ENCODE measurements around the gene MINPP1.
"Not testable (repeated sequence)": the region's sequence is repeated elsewhere in the genome, so short reads cannot be mapped to it uniquely, and the experiment has no call there.

The MINPP1 gene

GRCh38 chr10:87504640-87505365, at the start of gene MINPP1:
Gene MINPP1, plus strand, starts transcription at chr10:87504893. Its CDS starts 23 bp downstream, at chr10:87504916.
- peak; percentile 91 for DNase-seq (ENCODE audit: low spot score)

- not testable (repeated sequence) for DNase-seq (ENCODE audit: low spot score)
These were observed 48.0 kb upstream of the MINPP1 start for GRCh38 chr10:87456586-87457220.

GRCh38 chr10:87461751-87462150, 42.9 kb upstream of the MINPP1 start:
- not testable (repeated sequence) for DNase-seq (ENCODE audit: low spot score)

- not testable (repeated sequence) for DNase-seq (ENCODE audit: low spot score)
These were observed 37.8 kb upstream of the MINPP1 start for GRCh38 chr10:87466849-87467248.

GRCh38 chr10:87488733-87489132, 16.0 kb upstream of the MINPP1 start:
- not testable (repeated sequence) for DNase-seq (ENCODE audit: low spot score)

- not testable (repeated sequence) for DNase-seq (ENCODE audit: low spot score)
These were observed 14.4 kb upstream of the MINPP1 start for GRCh38 chr10:87490285-87490684.

- DNase-seq (ENCODE audit: low spot score), result not testable (repeated sequence)
These were observed 12.2 kb upstream of the MINPP1 start for GRCh38 chr10:87492450-87492849.

- not testable (repeated sequence) for DNase-seq (ENCODE audit: low spot score)
These were observed 9.2 kb upstream of the MINPP1 start for GRCh38 chr10:87495446-87495845.

GRCh38 chr10:87497386-87497785, 7.3 kb upstream of the MINPP1 start:
- not testable (repeated sequence) for DNase-seq (ENCODE audit: low spot score)

- DNase-seq (ENCODE audit: low spot score), result not testable (repeated sequence)
These were observed 6.4 kb upstream of the MINPP1 start for GRCh38 chr10:87498106-87498789.

GRCh38 chr10:87500646-87501048, 4.0 kb upstream of the MINPP1 start:
- no peak for DNase-seq (ENCODE audit: low spot score)

- no peak for DNase-seq (ENCODE audit: low spot score)
These were observed 1.3 kb upstream of the MINPP1 start for GRCh38 chr10:87503401-87503800.

GRCh38 chr10:87503886-87504285, 807 bp upstream of the MINPP1 start:
- no peak for DNase-seq (ENCODE audit: low spot score)

GRCh38 chr10:87504307-87504639, 420 bp upstream of the MINPP1 start:
- no peak for DNase-seq (ENCODE audit: low spot score)

GRCh38 chr10:87505366-87506111, 846 bp downstream of the MINPP1 start:
- DNase-seq (ENCODE audit: low spot score), result no peak

GRCh38 chr10:87506956-87507355, 2.3 kb downstream of the MINPP1 start:
- no peak for DNase-seq (ENCODE audit: low spot score)

GRCh38 chr10:87507879-87508483, 3.3 kb downstream of the MINPP1 start:
- DNase-seq (ENCODE audit: low spot score), result no peak

- no peak for DNase-seq (ENCODE audit: low spot score)
These were observed 4.1 kb downstream of the MINPP1 start for GRCh38 chr10:87508837-87509236.

GRCh38 chr10:87510025-87510424, 5.3 kb downstream of the MINPP1 start:
- DNase-seq (ENCODE audit: low spot score), result no peak

- DNase-seq (ENCODE audit: low spot score), result no peak
These were observed 6.8 kb downstream of the MINPP1 start for GRCh38 chr10:87511526-87511925.

GRCh38 chr10:87518937-87519336, 14.2 kb downstream of the MINPP1 start:
- DNase-seq (ENCODE audit: low spot score), result no peak

GRCh38 chr10:87519582-87519981, 14.9 kb downstream of the MINPP1 start:
- DNase-seq (ENCODE audit: low spot score), result no peak

All from ecto neural progenitor cell (in vitro differentiated cells).